GM18867 (cell line): ENCODE measurements around the gene EIF1AX.

Source experiments
- ATAC-seq: cut with Tn5 transposase; IDR thresholded peaks from one replicate; pipeline ENCODE4 v1.9.1; 2021; ENCODE audit warnings: mild to moderate bottlenecking, moderate library complexity; ENCODE audit not compliant: unreplicated experiment

EIF1AX gene

DNA sequence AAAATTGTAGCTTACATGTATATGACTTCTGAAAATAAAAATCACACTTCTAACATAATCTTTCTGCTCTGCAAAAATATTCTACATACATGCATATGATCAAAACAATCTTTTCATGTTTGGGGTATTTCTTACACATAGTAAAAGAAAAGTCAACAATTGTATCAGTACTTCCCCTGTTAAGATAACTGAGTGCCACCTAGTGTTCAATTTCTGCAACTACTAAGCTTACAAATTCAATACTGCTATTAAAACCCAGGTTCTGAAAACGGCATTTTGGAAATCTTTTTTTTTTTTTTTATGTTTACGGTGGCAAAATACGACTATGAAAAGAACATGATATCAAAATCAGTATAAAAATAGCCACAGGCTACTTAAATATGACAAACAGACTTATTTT lies 14.2 kb downstream of the EIF1AX start:
- ATAC-seq, result peak; percentile 58

GRCh38 chrX:20126833-20127232 lies 14.8 kb downstream of the EIF1AX start:
- ATAC-seq, result peak; percentile 77

DNA sequence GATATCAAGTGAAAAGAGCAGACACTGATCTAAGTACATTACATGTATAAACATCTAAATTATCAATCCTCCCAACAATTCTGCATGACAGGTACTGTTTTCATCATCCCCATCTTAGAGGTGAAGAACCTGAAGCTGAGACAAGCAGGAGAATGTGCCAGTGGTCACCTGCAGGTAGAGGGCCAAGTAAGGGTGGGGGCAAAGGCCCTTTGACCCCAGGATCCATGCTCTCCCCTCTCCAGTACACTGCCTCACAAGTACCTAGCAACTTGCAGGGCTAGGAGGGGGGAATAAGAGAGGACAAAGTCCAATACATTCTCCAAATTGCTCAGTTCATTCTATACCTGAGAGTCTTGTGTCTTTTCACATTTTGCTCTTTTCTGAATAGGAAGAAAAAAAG lies 16.7 kb downstream of the EIF1AX start:
- ATAC-seq, result no peak

GRCh38 chrX:20118065-20118824 lies 23.4 kb downstream of the EIF1AX start:
- no peak for ATAC-seq

- no peak for ATAC-seq
Observed at GRCh38 chrX:20116577-20117240, 24.9 kb downstream of the EIF1AX start, which contains the start of gene MAP7D2. Gene MAP7D2, minus strand, starts transcription at chrX:20116907. Its CDS starts 28 bp downstream, at chrX:20116879.

DNA sequence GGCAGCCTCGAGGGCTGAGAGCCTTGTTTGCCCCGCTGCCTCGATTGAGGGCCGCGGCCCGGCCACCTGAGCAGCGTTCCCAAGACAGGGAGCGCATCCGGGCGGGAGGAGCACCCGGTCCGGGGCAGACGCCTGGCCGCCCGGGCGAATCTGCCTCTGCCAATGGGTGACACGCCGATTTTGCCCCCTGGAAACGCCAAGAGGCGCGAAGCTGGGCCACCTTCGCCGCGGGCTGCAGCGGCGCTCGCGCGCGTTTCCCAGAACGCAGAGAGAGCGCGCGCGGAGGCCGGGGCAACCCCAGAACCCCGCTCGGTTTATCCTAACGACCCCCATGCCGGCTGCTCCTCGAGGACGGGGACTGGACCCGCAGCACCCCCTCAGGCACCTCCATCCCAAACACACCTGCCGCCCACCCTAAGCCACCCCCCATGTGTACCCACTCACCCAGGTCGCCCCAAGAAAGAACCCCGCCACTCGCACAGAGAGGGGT lies 25.5 kb downstream of the EIF1AX start:
- ATAC-seq, result no peak

DNA sequence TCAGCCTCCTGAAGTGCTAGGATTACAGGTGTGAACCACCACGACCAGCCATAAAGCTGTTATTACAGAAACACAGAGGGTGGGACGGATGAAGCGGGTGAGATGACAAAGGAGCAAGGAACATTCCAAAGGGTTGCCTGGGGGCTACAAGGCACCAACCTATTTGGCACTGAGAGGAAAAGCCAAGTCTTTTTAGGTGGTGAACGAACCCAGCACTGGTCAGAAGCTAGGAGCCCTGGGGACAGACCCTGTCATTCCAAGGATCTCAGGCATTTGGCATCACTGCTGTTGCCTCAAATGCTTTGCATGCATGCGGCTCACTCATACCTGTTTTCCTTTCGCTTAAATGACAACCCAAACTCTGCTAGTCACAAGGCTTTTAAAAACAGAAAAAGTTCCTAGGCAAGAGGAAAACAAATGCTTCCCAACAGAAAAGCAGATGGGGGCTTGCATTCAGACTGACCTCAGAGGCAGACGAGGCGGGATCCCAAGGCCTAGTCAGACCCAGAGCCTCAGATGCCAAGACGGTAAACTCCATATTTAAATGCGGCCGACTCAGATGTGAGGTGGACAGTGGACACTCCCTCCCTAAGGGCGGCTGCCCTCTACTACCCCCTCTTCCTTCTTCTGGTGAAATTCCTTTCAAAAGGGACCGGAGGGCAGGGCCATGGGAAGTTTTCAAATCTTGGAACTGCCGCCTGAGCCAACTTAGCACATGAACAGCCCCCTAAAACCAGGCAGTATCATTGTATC lies 29.4 kb downstream of the EIF1AX start:
- ATAC-seq, result no peak

- no peak for ATAC-seq
Observed at GRCh38 chrX:20111271-20111670, 30.4 kb downstream of the EIF1AX start.

DNA sequence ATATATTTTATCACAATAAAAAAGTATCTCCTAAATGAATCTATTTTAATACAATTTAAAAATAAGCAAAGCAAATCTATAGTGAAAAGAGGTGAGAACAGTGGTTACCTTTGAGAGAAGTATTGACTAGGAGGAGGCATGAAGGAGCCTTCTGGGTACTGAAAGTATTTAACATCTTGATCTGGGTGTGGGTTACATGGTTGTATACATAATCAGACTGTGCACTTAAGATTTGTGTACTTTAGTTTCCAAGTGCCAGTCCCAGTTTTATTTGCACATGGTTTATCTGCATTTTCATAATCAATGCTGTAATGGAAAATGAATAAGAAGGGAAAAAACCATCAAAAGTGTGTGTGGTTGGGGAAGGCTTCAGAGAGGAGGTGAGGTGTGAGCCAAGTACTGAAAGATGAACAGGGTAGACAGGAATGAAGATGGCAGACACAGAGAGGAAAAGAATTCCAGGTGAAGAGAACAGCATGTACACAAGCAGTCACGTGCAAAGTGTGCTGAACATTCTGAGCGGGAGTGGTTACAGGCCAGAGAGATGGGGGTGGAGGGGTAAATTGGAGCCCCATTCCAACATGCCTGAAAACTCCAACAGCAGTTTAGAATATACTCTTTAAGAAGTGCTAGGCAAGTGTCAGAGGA lies 39.6 kb downstream of the EIF1AX start:
- ATAC-seq, result no peak

GRCh38 chrX:20091499-20091898 lies 50.1 kb downstream of the EIF1AX start:
- no peak for ATAC-seq

- no peak for ATAC-seq
Observed at GRCh38 chrX:20089845-20090244, 51.8 kb downstream of the EIF1AX start.

DNA sequence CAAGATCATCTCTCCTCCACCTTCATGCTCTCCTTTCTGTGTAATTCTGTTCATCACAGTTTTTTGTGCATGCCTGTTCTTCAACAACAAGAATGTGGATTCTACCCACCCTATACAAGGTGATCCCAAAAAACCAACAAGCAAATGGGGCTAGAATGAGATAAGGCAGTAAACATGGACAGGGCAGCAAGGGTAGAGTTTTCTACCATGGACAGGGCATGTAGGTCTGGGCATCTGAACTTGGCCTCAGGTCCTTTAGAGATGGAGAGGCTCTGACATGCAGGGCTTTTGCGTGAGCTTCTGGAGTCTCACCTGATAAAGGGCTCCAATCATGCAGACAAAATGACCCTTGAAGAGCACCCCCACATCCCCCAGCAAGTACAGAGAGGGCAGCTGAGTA lies 61.4 kb downstream of the EIF1AX start:
- no peak for ATAC-seq
